NCI-H774 (cell line): ENCODE results near the gene CTAG1A.
"Not testable (repeated sequence)": the region's sequence is repeated elsewhere in the genome, so short reads cannot be mapped to it uniquely, and the experiment has no call there.

Experiments
- DNase-seq: peaks from one replicate; lab custom pipeline; 2025; lab: John Stamatoyannopoulos, UW

CTAG1A gene

GRCh38 chrX:154573061-154573460 is 11.9 kb upstream of the CTAG1A start:
- DNase-seq = not testable (repeated sequence)

DNA sequence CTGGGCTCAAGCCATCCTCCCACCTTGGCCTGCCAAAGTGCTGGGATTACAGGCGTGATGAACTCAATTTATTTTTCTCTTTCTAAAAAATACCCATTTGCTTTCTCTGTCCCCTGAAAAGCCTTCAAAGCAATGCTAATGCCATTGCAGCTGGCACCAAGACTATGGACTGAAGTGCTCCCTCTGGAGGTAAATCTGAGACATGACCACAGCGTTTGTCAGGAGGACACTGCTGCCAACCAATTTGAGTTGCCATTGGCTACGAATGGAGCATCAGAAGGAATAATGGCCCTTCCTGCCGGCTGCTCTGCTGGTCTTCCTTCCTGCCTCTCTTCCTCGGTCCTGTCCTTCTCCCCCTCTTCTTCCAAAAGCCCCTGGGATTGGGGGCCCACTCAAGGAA is 9.9 kb upstream of the CTAG1A start:
- DNase-seq = not testable (repeated sequence)

DNA sequence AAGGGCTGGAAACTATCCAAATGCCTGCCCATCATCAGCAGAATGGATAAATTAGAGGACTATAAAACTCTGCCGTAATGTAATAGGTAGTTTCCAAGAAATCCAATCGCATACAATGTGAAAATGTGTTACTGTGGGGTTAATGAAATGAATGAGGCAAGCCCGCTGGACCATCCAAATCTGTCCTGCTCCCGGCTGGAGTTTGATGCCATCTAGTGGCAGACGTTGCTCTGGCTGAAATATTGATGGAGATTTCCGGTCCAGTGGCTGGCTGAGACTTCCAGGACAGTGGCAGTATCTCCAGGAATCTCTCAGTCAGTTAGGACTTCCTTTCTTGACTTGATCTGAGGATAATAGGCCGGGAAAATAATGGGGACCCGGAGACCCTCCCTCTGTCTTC is 1.9 kb upstream of the CTAG1A start:
- DNase-seq = not testable (repeated sequence)

GRCh38 chrX:154590415-154590814 is 5.5 kb downstream of the CTAG1A start:
- not testable (repeated sequence) for DNase-seq

DNA sequence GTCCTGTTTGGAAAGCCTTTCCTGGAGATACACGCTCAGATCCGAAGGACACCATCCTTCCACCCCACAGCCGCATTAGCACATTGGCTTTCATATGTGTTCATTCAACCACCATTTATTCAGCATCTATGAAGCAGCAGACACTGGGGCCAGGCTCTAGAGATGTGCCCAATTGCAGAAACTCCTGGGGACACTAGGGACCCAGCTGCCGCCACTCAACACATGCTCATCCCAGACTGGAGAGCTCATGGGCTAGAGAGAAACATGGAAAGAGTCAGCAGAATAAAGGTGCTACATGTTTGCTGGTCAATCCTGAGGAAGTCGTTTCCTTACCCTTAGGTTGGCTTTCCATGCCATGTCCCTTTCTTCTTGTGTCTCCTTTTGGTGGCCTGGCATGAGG is 7.6 kb downstream of the CTAG1A start:
- DNase-seq = no peak

DNA sequence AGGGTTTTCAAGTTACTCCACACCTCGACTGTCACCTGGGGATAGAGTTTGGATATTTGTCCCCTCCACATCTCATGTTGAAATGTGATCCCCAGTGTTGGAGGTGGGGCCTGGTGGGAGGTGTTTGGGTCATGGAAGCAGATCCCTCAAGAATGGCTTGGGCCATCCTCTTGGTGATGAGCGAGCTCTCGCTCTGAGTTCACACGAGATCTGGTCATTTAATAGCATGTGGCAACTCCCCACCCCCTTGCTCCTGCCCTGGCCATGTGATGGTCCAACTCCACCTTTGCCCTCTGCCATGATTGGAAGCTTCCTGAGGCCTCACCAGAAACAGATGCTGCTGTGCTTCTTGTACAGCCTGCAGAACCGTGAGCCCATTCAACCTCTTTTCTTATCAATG is 8.3 kb downstream of the CTAG1A start:
- DNase-seq = no peak

- DNase-seq = no peak
These were observed 9.6 kb downstream of the CTAG1A start for GRCh38 chrX:154594491-154594890.

- DNase-seq = no peak
These were observed 10.8 kb downstream of the CTAG1A start for GRCh38 chrX:154595559-154596249.

- no peak for DNase-seq
These were observed 11.5 kb downstream of the CTAG1A start for GRCh38 chrX:154596290-154596929.

GRCh38 chrX:154597221-154597620 is 12.3 kb downstream of the CTAG1A start:
- DNase-seq = no peak

DNA sequence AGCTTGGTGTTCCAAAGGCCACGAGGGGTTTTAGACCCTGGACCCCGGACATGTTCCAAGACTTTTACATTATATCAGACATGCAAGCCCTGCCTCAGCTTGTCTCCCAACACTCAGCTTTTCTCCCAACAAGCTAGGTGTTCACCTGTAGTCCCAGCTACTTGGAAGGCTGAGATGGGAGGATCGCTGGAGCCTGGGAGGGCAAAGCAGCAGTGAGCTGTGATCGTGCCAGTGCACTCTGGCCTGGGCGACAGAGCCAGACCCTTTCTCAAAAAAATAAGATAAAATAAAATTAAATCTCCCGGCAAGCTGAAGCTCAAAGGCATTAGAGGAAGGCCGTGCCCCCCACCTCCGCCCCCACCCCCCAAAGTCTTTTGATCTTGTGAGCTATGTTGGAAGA is 13.7 kb downstream of the CTAG1A start:
- no peak for DNase-seq

- DNase-seq = no peak
These were observed 14.6 kb downstream of the CTAG1A start for GRCh38 chrX:154599531-154599930.

DNA sequence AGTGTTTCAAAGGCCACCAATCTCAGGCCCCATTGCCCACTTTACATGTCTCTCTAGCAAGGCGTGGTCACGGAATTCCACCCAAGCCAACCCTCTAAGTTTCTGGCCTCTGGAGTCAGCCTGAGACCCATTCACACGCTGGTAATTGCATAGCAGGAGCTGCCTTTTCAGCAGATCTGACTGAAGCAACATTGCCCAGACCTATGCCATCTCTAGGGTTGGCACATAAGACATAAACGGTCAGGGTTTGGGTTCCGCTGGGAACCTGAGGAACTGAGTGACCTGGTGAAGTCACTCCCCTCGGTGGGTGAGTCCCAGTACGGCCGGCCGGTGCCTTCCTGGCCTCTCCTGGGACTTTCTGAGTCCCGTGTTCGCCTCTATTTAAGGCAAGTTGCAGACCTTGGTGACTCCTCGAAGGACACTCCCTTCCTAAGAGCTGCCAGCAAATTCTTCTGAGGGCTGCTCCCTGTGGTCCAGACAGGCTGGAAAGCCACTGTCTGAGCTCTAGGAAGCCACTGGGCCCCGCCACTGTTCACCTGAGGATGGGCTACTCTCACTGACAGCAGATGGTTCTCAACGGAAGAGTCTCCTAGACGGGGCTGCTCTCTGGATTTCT is 15.9 kb downstream of the CTAG1A start:
- DNase-seq = no peak

- DNase-seq = no peak
These were observed 17.3 kb downstream of the CTAG1A start for GRCh38 chrX:154602226-154602625.

DNA sequence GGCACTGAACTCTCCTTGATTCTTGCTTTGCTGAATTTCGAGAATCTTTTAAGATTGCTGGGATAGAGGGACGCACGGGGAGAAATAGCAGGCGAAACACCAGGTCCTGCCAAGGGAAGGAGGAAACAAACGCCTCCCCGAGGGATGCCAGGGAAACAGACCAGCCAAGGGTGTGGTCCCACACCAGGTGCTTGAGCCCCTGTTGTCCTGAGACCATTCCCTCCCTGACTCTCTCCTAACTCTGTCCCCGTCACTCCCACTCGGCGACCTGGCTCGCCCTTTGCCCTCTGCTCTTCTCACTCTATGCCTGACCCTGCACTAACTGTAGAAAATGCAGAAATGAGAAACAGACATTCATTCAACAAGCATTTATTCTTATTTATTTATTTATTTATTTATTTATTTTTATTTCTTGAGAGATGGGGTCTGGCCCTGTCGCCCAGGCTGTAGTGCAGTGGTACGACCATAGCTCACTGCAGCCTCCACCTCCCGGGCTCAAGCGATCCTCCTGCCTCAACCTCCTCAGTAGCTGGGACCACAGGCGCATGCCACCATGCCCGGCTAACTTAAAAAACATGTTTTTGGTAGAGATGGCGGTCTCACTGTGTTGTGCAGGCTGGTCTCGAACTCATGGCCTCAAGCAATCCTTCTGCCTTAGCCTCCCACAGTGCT is 18.0 kb downstream of the CTAG1A start:
- DNase-seq = no peak

DNA sequence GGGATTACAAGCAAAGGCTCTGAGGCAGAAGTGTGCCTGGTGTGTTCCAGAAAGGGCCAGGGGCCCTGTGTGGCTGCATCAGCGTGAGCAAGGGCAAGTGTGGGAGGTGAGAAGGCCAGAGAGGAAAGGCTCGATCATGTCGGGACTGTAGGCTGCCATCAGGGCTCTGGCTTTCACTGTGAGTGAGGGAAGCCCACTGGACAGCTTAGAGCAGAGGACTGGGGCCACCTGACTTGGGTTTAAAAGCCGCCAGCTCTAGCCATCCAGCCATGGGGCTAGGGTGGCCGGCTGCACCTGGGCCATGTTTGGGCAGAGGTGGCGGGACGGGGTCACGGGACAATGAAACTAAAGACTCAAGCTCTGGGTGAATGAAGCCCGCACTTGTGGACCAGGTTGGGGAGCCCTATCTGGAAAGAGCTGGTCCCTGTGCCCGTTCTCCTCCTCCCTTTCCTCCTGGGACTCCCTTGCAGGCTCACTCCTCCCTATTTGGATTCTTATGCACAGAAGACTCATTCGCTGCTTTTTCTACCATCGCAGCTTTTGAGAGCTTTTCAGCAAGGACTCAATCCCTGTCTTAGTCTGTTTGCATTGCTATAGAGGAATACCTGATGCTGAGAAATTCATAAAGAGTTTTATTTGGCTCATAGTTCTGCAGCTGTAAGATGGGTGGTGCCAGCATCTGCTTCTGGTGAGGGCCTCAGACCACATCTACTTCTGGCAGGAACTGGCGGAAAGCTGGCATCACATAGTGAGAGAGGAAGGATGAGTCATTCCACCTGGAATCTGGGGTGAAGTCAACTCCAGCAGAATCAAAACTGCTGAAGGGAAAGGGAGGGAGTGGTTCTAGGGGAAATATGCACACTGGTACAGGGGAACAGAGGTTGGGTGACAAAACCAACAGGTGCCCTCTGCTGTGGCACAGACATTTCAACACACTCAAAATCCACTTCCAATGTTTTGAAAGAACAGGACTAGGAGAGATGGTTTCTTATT is 18.8 kb downstream of the CTAG1A start:
- no peak for DNase-seq

GRCh38 chrX:154605566-154605965 is 20.6 kb downstream of the CTAG1A start:
- DNase-seq = no peak

DNA sequence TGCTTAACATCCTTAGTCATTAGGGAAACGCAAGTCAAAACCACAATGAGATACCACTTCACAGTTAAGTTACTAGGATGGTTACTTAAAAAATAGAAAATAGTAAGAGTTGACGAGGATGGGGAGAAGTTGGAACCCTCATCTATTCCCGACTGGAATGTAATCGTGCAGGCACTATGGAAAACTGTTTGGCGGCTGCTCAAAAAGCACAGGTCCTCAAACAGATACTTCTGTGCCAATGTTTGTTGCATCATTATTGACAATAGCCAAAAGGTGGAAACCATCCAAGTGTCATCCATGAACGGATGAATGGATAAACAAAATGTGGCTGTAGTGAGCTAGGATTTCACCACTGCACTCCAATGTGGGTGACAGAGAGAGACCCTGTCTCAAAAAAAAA is 22.4 kb downstream of the CTAG1A start:
- peak; percentile 2 for DNase-seq

- DNase-seq = not testable (repeated sequence)
These were observed 23.0 kb downstream of the CTAG1A start for GRCh38 chrX:154607976-154608375.

GRCh38 chrX:154608823-154609222 is 23.9 kb downstream of the CTAG1A start:
- DNase-seq = not testable (repeated sequence)

- not testable (repeated sequence) for DNase-seq
These were observed 26.2 kb downstream of the CTAG1A start for GRCh38 chrX:154611146-154611545.

DNA sequence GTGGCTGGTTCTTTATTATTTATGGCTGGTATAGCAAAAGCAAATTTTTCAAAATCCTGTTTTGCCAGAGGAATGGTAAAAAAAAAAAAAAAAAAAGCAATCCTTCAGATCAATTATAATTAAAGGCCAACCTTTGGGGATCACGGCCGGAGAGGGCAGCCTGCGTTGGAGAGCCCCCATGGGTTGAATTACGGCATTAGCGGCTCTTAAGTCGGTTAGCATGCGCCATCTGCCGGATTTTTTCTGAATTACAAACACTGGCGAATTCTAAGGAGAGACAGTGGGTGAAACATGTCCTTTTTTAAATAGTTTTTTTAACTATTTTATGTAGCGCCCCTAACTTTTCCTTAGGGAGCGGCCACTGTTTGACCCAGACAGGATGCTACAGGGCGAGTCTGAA is 28.7 kb downstream of the CTAG1A start:
- DNase-seq = not testable (repeated sequence)
